Bronchial epithelial cell (primary cell): Measurements from ENCODE around the gene KLK1. TPM values are rescaled to one million over a fixed set of nuclear protein-coding genes. Genes with fewer than 3 reads are reported as not detected.
"Not testable (repeated sequence)": the region's sequence is repeated elsewhere in the genome, so short reads cannot be mapped to it uniquely, and the experiment has no call there.

ENCODE experiments used
- DNase-seq: peaks from one replicate; pipeline ENCODE4 v3.0.0-alpha.2; 2010; ENCODE audit warnings: low read depth
- FAIRE-seq: peaks from 2 replicates; lab custom pipeline; 2011; peaks lifted over from hg19 to GRCh38; lab: Jason Lieb, UNC
- H3K27me3 ChIP-seq: 2 replicates; pipeline ENCODE4 v1.5.1; 2011; ENCODE audit warnings: low read length; ENCODE audit not compliant: control insufficient read depth, insufficient read depth
- H3K36me3 ChIP-seq: 2 replicates; pipeline ENCODE4 v1.5.1; 2011; ENCODE audit warnings: low read length; ENCODE audit not compliant: control insufficient read depth, insufficient read depth
- H3K4me3 ChIP-seq: 2 replicates; pipeline ENCODE4 v1.5.1; 2011; ENCODE audit warnings: mild to moderate bottlenecking, low read depth, low read length, control low read depth
- total RNA-seq: library from RNA; depleted of rRNA; stranded (reverse); fragments of >200 nt; gene quantifications from 2 replicates; pipeline ENCODE4 v1.2.1, GENCODE V29; 2014
- TF ChIP-seq, protein P1 (sequence below): IDR thresholded peaks from 2 replicates; pipeline ENCODE4 v1.5.1; 2011; ENCODE audit warnings: mild to moderate bottlenecking, moderate library complexity, low read length, control low read depth, inconsistent platforms; ENCODE audit not compliant: insufficient read depth, severe bottlenecking

Gene KLK1
- total RNA-seq, 1 donor from 2014 or later: not detected

GRCh38 chr19:50776131-50776530, 47.5 kb downstream of the KLK1 start:
- no peak for DNase-seq
- Histone ChIP-seq H3K36me3 (no peaks in the 10 kb centered on the region), H3K4me3 (no peak overlapping the region), H3K27me3 (no peaks in the 10 kb centered on the region)
- TF ChIP-seq, protein P1, sequence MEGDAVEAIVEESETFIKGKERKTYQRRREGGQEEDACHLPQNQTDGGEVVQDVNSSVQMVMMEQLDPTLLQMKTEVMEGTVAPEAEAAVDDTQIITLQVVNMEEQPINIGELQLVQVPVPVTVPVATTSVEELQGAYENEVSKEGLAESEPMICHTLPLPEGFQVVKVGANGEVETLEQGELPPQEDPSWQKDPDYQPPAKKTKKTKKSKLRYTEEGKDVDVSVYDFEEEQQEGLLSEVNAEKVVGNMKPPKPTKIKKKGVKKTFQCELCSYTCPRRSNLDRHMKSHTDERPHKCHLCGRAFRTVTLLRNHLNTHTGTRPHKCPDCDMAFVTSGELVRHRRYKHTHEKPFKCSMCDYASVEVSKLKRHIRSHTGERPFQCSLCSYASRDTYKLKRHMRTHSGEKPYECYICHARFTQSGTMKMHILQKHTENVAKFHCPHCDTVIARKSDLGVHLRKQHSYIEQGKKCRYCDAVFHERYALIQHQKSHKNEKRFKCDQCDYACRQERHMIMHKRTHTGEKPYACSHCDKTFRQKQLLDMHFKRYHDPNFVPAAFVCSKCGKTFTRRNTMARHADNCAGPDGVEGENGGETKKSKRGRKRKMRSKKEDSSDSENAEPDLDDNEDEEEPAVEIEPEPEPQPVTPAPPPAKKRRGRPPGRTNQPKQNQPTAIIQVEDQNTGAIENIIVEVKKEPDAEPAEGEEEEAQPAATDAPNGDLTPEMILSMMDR: no peak
- no peak for FAIRE-seq

DNA sequence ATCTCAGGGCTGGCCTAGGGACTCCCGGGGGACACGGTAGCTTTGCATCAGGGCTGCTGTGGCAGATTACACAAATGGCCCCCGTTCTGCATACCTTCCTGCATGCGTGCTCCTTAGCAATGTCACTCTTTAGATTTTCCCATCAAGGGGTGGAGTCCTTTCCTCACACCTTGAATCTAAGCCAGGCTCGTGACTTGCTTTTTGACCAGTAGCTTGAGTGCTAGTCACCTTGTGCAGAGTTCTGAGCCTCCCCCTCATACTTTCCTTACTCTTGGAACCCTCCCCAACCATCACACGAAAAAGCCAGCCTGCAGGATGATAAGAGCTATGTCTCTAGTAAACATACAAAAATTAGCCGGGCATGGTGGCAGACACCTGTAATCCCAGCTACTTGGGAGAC, 50.1 kb downstream of the KLK1 start:
- not testable (repeated sequence) for DNase-seq, FAIRE-seq, H3K36me3 ChIP-seq, H3K4me3 ChIP-seq, H3K27me3 ChIP-seq

GRCh38 chr19:50772912-50773311, 50.7 kb downstream of the KLK1 start:
- not testable (repeated sequence) for DNase-seq, H3K27me3 ChIP-seq, FAIRE-seq, H3K36me3 ChIP-seq, H3K4me3 ChIP-seq

DNA sequence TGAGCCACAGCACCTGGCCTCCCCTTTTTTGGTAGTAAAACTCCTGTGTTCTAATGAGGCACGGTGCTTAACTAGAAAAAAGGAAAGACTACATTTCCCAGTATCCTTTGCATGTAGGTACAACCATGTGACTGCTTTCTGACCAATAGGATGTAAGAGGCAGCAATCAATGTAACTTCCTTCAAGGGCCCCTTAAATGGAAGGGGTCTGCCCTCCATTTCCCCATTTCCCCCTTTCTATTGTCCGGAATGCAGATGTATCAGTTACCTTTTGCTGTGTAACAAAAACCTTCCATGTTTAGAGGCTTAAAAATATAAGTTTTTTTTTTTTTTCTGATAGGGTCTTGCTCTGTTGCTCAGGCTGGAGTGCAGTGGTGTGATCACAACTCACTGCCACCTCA, 51.1 kb downstream of the KLK1 start:
- no peaks in the 10 kb centered on the region for H3K36me3 ChIP-seq
- TF ChIP-seq, protein P1: no peak
- no peak for FAIRE-seq
- H3K4me3 ChIP-seq: no peak overlapping the region
- H3K27me3 ChIP-seq: no peaks in the 10 kb centered on the region
- no peak for DNase-seq

- H3K4me3 ChIP-seq: no peak overlapping the region
- no peak for FAIRE-seq
- TF ChIP-seq, protein P1: no peak
- H3K36me3 ChIP-seq: no peaks in the 10 kb centered on the region
- H3K27me3 ChIP-seq: no peaks in the 10 kb centered on the region
- DNase-seq: no peak
Observed at GRCh38 chr19:50770888-50771287, 52.7 kb downstream of the KLK1 start.

GRCh38 chr19:50770164-50770563, 53.4 kb downstream of the KLK1 start, which contains the start of gene GPR32:
Gene GPR32, plus strand, starts transcription at chr19:50770464. Its CDS starts 137 bp downstream, at chr19:50770601.
- FAIRE-seq, DNase-seq, H3K27me3 ChIP-seq, H3K36me3 ChIP-seq, H3K4me3 ChIP-seq: not testable (repeated sequence)

Other genes with a start within 250 kb of the KLK1 start
- not detected in 2 replicates for gene SYT3, start 183.9 kb downstream of the KLK1 start, total RNA-seq
- gene C19orf81, start 174.3 kb downstream of the KLK1 start, total RNA-seq: not detected in 2 replicates
- under 0.01 TPM in 1 of 2 replicates, not detected in the other for gene SHANK1, start 104.0 kb downstream of the KLK1 start, total RNA-seq
- gene CLEC11A, start 100.4 kb downstream of the KLK1 start, total RNA-seq: 0.26 TPM in 2 replicates
- gene GPR32, start 53.3 kb downstream of the KLK1 start, total RNA-seq: not detected in 2 replicates
- not detected in 2 replicates for gene ACP4, start 33.4 kb downstream of the KLK1 start, total RNA-seq
- gene KLK15, start 9.8 kb upstream of the KLK1 start, total RNA-seq: not detected in 2 replicates
- gene KLK3, start 31.1 kb upstream of the KLK1 start, total RNA-seq: not detected in 2 replicates
- gene KLK2, start 49.7 kb upstream of the KLK1 start, total RNA-seq: 0.53 TPM in 1 of 2 replicates, not detected in the other
- gene KLK4, start 87.6 kb upstream of the KLK1 start, total RNA-seq: not detected in 2 replicates
- gene KLK5, start 129.3 kb upstream of the KLK1 start, total RNA-seq: 3.4 and 12.0 TPM in 2 replicates
- gene KLK6, start 145.8 kb upstream of the KLK1 start, total RNA-seq: 0.26 TPM in 2 replicates
- gene KLK7, start 160.1 kb upstream of the KLK1 start, total RNA-seq: 3.9 and 20.0 TPM in 2 replicates
- gene KLK8, start 177.8 kb upstream of the KLK1 start, total RNA-seq: 7.6 and 91.1 TPM in 2 replicates
- gene KLK10, start 195.9 kb upstream of the KLK1 start, total RNA-seq: 6.6 and 28.0 TPM in 2 replicates
- gene KLK11, start 202.8 kb upstream of the KLK1 start, total RNA-seq: 1.6 and 52.0 TPM in 2 replicates
- gene KLK12, start 211.2 kb upstream of the KLK1 start, total RNA-seq: 26.1 TPM in 1 of 2 replicates, not detected in the other
- gene KLK13, start 241.3 kb upstream of the KLK1 start, total RNA-seq: 0.26 and 0.51 TPM in 2 replicates